Activated CD4-positive, CD25-positive, alpha-beta regulatory T cell (primary cell): ENCODE measurements around the gene CUTA.

ENCODE experiments used
- DNase-seq, 4 experiments: peaks; one replicate each; lab custom pipeline; 2025; lab: John Stamatoyannopoulos, UW

Gene CUTA

DNA sequence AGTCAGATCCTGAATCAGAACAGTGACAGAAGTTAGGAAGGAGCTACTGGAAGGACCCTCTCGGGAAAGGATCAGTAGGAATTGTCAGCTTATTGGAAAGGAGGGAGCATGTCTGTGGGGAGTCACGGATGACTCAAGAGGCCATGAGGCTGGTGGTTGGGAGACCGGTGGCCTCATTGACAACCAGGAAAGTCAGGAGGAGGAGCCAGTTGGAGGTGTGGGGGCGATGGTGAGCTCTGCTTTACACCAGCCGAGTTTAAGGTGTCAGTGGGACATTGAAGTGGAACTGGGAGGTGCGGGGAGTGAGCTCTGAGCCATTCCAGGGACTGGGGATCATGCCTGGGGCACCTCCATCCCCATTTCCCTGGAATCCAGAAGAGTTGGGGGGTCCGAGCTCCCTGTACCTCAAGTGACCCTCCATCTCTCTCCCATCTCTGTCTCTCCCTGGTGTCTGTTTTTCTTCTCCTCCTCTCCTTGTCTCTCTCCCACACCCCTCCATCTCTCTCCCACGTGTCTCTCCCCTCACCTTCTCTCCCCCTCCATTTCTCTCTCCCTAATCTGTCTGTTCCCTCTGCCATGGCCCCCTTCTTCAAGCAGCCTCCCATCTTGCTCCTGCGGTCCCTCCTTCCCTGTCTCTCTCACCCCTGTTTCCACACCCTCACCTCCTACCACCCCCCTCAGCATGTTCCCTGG is 22.2 kb upstream of the CUTA start:
- no peak for DNase-seq

DNA sequence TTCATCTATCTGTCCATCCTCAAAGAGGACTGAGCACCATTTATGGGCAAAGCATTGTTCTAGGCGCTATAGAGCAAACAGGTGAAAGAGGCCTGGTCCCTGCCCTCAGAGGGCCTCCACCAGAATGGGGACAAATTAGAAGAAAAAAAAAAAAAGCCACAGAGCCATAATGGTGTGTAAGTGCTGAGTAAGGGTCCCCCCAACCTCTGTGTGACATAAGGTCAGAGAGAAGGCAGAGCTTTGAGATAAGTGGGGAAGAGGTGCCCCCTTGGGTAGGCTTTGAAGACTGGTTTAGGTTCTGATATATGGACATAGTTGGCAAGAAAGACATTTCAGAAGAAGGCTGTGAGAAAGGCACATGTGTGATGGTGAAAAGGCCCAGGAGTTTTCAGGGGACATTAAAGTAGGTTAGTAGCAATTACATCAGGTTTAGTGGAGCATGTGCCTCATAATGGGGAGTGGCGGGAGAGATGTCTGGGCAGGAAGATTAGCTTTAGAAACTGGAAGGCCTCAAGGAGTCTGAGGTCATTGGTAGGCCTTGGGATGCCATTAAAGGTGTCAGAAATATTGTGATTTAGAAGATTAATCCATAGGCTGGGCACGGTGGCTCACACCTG is 21.2 kb upstream of the CUTA start:
- no peak for DNase-seq

DNA sequence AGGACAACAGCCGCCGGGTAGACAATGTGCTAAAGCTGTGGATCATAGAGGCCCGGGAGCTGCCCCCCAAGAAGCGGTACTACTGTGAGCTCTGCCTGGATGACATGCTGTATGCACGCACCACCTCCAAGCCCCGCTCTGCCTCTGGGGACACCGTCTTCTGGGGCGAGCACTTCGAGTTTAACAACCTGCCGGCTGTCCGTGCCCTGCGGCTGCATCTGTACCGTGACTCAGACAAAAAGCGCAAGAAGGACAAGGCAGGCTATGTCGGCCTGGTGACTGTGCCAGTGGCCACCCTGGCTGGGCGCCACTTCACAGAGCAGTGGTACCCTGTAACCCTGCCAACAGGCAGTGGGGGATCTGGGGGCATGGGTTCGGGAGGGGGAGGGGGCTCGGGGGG is 19.8 kb upstream of the CUTA start:
- DNase-seq, result no peak

DNA sequence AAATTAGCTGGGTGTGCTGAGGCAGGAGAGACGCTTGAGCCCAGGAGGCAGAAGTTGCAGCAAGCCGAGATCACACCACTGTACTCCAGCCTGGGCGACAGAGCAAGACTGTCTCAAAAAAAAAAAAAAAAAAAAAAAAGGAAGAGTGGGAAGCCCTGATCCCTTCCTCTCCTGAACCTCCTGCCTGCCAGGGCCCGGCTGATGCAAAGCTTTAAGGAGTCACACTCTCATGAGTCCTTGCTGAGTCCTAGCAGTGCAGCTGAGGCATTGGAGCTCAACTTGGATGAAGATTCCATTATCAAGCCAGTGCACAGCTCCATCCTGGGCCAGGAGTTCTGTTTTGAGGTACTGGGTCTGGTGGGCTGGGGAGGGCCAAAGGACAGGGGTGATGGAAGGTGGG is 17.1 kb upstream of the CUTA start:
- DNase-seq, result no peak

DNA sequence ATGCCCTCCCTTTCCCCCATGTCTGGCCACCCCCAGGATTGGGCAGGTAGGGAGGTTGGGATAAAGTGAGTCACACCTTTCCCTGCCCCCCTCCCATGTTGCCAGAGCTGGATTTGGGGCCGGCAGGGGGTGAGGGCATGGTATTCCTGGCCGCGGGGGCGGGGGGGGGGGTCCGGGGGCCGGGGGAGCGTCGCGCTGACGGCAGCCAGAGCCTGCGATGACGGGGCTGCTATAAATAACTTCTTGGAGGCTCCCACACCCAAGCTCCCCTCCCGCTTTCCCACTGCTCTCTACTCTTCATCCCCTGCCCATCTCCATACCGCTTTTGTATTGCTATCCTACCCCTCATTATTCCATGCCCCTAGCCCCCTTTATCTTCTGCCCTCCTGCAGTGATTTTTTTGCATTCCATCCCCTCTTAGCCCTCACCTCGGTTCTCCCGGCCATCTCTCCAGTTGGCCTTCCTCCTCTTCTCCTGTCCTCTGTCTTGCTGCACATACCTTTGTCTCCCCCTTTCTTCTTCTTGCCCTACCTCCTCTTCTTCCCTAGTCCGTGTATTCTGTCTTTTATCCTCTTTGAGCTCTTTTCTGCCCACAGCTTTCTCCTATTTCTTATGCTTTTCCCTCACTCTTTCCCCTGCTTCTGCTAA is 15.8 kb upstream of the CUTA start:
- DNase-seq, result no peak

DNA sequence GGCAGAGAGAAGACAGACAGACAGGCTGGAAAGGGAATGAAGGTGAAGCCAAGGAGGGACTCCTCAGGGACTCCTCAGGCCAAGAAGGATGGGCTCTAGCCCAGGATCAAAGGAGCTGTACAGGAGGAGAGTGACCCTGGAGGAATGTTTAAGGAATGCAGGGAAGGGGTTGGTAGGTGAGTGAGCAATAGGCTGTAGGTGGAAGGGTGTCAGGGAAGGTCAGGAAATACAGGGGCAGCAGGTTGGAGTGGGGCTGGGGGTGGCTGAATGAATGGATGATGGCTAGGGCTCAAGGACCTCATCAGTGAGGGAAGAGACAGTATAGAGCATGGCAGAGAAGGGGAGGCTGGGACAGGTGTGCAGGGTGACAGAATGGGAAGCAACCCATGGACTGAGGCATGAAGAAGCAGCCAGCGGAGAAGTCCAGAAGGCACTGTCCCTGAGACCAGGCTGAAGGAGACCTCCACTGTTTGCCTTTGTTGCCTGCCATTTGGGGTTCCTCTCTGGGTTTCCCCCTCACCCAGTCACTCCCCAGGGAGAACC is 15.2 kb upstream of the CUTA start:
- no peak for DNase-seq

DNA sequence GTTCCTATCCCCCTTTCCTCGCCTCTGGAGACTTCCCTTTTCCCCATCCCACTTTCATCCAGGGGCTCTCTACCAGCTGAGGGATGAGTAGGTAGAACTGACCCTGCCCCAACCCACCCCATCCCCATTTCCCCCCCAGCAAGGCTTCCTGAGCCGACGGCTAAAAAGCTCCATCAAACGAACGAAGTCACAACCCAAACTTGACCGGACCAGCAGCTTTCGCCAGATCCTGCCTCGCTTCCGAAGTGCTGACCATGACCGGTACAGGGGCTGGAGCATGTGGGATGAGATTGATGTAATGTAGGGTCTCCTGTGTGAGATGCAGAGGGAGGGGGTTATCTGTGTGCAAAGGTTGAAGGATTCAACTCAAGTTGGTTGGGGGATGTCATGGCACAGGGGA is 14.6 kb upstream of the CUTA start:
- no peak for DNase-seq

DNA sequence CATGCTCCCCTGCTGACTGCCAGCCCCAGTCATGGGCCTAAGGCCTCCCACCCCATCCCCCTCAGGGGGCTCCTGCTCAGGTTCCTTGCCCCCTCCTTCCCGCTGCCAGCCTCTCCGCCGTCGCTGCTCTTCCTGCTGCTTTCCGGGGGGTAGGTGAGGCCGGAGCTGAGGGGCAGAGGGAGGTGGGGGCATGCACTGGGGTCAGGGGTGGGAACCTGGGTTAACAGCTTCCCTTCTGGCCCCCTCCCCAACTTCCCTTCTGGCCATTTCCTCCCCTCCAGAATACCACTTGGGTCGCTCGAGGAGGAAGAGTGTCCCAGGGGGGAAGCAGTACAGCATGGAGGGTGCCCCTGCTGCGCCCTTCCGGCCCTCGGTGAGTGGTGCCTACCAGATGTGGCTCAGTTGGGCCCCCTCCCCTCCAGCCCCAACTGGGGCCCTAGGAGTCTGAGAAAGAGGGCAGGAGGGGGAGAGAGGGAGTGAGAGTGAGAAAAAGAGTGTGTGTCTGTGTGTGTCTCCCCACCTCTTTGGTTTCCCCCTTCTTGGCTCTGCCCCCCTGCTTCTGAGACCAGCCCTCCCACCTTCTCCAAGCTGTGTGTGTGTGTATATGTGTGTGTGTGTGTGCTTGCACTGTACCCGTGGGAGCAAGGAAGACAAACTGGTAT is 14.1 kb upstream of the CUTA start:
- no peak for DNase-seq

DNA sequence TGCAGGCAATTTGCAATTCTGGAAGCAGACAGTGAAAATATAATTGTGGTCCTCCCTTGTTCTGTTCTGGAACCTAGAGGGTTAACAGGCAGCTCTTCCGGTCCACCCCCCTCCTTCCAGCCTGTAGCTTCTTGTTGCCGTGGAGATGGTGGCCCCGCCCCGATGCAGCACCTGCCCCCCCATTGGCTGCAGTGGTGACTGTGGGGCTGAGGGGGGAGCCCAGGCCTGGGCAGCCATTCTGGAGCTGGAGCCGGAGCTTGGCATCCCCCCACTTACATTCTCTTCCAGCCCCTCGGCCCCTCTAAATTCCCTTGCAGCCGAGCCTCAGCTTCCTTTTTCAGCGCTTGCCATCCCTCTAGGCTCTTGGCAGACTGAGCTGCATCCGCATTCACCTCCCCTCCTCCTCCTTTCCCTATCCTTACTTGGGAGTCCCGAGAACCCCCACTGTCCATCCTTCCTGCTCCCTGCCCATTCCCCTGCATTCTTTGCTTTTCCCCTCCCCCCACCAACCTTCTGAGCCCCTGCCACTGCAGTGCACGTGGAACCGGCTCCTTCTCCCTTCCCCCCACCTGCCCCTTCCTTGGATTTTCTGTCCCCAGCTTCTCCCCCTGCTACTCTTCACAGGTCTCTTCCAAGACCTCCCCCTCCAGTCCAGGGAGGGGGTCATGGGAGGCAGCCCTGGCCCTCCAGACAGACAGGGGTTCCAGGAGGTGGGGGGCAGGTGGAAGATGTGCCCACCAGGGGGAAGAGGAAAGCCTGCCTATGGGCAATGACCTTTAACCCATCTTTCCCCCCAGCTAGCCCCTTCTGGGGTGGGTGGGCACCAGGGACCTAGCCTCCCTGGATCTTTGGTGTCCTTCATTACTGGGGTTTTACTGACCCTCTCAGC is 13.3 kb upstream of the CUTA start:
- peak; percentile 45 to 81 (median 66) for DNase-seq

DNA sequence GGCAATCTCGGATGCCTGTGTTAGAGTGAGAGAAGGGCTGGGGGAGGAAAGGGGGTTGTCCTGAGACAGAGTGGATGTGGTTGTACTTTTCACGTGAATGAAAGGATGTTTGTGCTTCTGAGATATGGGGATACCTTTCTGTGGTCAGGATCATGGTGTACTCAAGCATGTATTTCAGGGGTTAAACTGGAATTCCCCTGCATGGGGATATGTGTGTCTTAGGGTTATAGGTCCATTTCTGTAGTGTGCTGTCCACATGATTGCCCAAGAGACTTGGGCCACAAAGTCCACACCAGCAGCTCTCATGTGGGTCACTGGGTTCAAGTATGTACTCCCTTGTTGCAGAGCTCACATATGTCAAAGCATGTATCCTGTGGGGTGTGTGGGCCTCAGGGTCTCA is 12.4 kb upstream of the CUTA start:
- DNase-seq, result no peak

DNA sequence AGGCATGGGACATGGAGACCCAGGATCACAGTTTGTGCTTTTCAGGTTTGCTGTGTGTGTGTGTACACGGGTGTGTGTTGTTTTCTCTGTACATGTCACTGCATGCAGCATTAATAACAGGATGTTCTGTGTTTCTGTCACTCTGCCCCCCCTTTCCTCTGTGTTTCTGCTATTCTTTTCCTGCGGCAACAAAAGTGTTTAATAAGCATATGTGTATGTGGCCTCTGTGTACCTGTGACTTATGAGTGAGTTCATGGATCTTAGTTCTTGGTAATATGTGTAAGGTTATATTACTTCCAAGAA is 11.8 kb upstream of the CUTA start:
- no peak for DNase-seq

DNA sequence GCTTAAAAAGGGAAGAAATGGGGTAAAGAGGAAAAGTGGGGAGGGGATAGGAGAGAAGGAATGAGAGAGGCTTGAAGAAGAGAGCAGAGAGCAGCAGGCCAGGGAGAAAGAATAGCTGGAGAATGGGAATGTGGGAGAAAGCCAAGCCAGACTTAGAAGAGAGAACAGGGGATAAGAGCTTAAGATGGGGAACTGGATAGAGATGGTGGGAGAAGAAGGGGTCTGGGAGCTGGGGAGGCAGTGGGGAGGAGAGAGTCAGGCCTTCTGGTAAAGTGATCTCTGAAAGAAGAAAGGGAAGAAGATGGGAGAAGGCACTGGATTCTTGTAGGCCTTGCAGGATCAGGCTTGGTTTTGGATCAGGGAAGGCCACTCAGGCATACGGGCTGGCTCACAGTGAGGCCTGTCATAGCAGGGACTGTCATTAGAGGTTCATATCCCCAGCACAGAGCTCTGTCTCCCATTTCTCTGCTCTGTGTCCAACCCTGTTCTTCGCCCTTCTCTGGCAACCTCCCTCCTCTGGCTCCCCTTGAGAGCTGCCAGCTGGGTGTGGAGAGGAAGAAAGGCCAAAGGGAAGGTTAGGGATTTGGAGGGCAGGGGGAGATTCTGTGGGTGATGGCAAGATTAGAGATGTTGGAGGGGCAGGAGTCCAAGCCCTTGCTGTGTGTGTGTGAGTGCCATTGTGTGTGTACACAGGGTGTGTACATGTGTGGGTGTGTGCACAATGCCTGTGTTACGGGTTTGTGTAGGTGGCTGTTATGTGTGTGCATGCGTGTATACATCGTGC is 11.3 kb upstream of the CUTA start:
- no peak for DNase-seq

DNA sequence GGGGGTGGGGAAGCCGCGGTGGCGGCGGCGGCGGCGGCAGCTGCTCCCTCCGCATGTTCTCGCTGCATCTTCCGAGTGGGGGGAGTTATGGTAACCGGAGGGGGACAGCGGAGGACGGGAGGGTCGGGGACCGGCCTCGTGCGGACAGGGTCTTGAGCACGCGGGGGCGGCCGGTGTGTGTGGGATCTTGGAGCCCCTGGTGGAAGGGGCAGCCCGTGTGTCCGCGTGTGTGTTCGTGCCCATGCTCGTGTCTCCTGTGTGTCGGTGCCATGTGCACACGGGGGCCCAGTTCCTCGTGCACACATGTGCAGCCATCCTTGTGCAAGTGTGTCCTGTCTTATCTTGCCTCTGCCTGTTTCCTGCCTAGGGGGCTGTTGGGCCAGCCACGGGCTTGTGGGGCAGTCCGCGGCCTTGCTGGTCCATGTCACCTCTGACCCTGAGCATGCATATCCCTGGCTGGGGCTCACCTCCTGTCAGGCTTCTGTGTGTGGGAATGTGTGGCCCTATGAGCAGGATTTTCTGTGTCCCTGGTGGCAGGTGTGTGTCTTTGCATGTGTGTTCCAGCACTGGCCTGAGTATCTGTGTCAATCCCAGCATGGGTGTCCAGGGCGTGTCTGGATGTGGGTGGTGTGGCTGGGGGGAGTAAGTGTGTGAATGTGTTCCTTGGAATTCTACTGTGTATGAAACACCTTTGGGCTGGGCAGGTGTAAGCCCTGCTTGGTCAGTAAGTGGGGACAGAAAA is 10.5 kb upstream of the CUTA start:
- DNase-seq, result peak in 1 of 4 experiments; percentile 37

DNA sequence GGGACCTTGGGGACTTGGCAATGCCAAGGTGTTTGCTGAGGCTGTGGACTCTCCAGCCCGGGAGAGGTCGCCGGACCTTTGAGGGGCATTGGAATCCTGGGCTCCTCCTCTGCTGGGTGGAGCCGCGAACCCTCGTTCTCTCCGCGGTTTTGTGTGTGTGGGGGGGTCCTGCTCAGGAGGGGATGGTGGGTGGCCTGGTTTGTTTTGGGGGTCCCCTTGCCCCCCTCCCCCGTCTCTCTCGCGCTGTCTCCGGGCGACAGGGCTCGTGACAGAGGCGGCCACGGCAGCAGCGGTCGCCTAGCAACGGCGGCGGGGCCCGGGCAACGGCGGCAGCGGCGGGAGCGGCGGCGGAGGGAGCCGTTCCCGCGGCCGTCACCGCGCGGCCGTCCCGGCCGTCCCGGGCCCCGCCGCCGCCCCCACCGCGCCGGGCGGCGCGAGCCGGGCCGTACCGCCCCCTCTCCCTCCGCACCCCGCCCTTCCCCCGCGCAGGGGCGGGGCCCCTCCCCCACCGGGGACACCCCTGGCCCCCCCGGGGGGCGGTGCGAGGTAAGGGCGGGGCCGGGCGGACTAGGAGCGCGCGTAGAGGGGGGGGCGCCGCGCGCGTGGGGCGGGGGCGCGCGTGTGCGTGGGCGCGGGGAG is 9.8 kb upstream of the CUTA start:
- DNase-seq, result peak in 3 of 4 experiments; percentile 25 to 44 (median 41)

DNA sequence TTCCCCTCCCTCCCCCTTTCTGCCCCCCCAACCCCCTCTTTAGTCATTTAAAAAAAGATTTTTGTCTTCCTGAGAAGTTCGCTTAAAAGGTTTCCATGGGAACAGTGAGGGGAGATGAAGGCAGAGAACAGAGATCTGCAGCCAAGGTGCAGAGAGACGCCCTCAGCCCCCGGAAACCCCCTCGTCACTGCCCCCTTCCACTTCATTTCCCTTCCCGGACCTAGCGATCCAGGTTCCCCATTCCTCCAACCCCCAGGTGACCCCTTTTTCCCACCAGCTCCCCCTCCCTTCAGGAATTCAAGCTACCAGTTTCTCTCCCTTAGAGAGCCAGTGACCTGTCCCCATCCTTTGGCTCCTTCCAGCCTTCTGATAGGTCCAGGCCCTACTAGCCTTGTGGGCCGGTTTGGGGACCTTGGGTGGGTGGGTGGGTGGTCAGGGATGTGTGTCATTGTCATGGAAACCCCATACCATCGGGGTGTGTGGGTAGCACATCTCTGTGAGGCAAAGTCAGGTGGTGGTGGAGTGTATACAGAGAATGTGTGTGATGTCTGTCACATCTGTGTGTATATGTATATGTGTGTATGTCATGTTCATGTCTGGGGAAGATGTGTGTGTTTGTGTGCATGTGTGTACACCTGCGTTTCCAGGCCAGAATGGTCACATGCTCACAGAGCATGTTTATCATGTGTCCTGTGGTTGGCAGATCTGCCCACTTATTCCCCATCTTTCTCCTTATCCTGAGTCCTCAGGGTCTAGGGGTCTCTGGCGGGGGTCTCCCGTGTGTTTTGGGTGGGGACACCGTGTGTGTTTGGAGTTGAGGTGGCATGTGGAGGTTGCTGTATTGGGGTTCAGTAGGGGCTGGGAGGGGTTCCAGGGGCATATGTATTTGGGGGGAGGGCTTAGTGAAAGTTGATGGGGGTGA is 8.9 kb upstream of the CUTA start:
- no peak for DNase-seq

DNA sequence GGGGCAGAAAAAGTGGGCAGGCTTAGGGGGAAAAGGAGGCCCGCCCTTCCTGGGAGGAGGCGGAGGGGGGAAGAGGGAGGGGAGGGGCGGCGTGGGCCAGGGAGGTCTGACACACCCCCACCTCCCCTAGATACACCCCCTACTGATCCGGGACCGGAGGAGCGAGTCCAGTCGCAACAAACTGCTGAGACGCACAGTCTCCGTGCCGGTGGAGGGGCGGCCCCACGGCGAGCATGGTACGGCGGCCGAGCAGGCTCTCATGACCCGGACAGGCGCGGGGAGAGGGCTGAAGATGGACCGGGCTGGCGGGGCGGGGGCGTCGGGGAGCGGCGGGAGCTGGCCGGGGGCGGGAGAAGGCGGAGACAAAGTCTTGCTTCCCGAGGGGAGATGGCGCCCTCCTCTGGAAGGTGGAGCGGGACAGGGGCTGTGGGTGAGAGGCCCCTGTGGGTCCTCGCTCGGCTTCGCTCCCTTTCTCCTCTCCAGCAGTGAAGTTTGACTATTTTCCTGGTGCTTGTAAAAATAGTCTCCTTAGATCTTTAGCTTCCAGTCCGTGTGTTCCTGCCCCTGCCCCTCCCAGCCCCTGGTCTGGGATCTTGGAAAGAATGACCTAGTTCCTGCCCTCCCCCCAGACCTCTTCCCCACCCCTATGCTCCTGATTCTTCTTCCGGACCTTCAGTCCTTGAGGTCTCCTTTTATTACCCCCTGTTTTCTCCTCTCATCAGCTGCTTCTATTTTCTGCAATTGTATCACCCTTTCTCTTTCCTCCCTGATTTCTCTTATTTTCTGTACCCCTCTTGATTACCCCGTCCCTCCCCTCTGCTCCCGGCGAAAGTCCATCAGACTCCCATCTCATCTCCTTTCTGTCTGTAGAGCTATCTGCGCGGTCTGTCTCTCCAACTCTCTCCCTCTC is 8.0 kb upstream of the CUTA start:
- peak; percentile 50 to 73 (median 70) for DNase-seq

DNA sequence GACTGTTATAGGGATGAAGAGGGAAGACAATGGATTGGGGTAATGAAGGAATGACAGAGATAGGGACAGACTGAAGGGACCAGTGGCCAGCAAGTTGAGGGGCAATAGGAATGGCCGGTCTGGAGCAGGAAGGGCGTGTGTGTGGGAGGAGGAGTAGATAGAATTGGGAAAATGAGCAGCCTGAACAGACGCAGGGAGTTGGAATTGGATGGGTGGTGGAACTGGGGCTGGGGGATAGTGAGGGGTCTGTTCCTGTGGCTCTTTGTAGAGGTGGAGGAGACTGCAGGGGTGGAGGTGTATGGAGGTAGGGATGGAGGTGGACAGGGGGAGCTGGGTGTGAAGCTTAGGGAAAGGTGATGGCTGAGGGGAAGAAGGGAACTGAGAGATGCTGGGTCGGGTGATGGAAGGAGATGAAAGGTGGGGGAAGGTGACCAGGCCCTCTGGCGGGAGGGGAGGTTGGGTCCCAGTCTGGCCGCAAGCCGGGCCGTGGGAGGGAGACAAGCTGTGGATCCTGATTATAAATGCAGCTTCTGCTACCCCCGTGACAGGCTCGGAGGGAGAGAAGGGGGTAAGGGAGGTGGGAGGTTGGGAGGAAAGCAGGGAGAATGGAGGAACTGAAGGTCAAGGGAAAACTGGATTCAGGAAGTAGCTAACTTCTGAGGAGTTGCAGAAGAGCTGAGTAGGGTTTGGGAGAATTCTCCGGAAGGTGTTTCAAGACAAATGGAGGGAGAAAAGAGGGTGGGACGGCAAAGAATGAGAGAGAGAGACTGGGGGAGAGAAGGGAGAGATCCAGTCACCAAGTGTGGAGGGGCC is 7.2 kb upstream of the CUTA start:
- no peak for DNase-seq
